ENCODE data around the gene PTH2R. TPM values are rescaled to one million over a fixed set of nuclear protein-coding genes. Genes with fewer than 3 reads are reported as not detected.

PTH2R gene
- total and polyA plus RNA-seq, 9 of the 15 experiments (the other 6 are each of a cell fraction or from before 2014, with no cell fraction given) = 2.7 to 8.8 (median 4.2) TPM

GRCh38 chr2:208492069-208492468 is 85.5 kb downstream of the PTH2R start (continued):
- TF ChIP-seq THAP12 (CRISPR knock-in tag; IDR thresholded peaks at IDR 0.05) = no peak
- TF ChIP-seq CBX8 (IDR thresholded peaks at IDR 0.05; ENCODE audit: borderline replicate concordance, extremely low read depth, low read depth, low read length, poor library complexity, severe bottlenecking) = no peak
- TF ChIP-seq ZEB2 (IDR thresholded peaks at IDR 0.05) = no peak
- no peak for TF ChIP-seq MCM2 (IDR thresholded peaks at IDR 0.05; ENCODE audit: low read depth)
- no peak for TF ChIP-seq RBBP5 (IDR thresholded peaks at IDR 0.05; ENCODE audit: borderline replicate concordance, insufficient read depth, low read length, poor library complexity, severe bottlenecking)
- no peak for TF ChIP-seq TAF15 (IDR thresholded peaks at IDR 0.05; ENCODE audit: low read depth, low read length)
- no peak for TF ChIP-seq FUS (optimal IDR thresholded peaks at IDR 0.05; ENCODE audit: low read depth, low read length)
- TF ChIP-seq ZBTB17 (CRISPR knock-in tag; IDR thresholded peaks at IDR 0.05) = no peak
- TF ChIP-seq ZNF174 (CRISPR knock-in tag; IDR thresholded peaks at IDR 0.05) = no peak
- no peak for TF ChIP-seq SIRT6 (IDR thresholded peaks at IDR 0.05; ENCODE audit: low read depth, low read length)
- TF ChIP-seq NR1H2 (CRISPR knock-in tag; IDR thresholded peaks at IDR 0.05) = no peak
- no peak for TF ChIP-seq FOXA3 (CRISPR knock-in tag; conservative IDR thresholded peaks at IDR 0.05 in 1 of 2, IDR thresholded peaks at IDR 0.05 in 1 of 2)
